Medulla oblongata (tissue), 1 donor: ENCODE data around the gene FNBP1.
"Not testable (repeated sequence)": the region's sequence is repeated elsewhere in the genome, so short reads cannot be mapped to it uniquely, and the experiment has no call there.

ENCODE experiments used
- DNase-seq: peaks from one replicate; pipeline ENCODE4 v3.0.0-alpha.2; 2015; ENCODE audit errors: extremely low spot score

Gene FNBP1

DNA sequence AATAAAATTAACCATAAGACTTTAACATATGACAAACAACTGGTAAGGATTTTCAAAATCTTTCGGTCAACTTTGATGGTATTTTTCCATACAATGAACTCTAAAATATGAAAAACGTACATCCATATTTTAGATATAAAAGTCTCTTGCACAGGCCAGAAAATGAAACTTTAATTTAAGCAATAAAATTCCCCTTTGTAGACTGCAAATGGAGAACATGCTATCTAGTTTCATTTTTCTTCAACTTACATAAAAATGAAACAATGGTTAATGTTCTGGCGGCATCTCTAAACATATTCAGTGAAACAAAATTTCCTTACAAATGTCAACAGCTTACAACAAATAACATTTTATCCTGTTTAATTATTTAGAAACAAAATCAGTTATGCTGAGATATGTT lies 123.7 kb downstream of the FNBP1 start:
- DNase-seq = no peak

DNA sequence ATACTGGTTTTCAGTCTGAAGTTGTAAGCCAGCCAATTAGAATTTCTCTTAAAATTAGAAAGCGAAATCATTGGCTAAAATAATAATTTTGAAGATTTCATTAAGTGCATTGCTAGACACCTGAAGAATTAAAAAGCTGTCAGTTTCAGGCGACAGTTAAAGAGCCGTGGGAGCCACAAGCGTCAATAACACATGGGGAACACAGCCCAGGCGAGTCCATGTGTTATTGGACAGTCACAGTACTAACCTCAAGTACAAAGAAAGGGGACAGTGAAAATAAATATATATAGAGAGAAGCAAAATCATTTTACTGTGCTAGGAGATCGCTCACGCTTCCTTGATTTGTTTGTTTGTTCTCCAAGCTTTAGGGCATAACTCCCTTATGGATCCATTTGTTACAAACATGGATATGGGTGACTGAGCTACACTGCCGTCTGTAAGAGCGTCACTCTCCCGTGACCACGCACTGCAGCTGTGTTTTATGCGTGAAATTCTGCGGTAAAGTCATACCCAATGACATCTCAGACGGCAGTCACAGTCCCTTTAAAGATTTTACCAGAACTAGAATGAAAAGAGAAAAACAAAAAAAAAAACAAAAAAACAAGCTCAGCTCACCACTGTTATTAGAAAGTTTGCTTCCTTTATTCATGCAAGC lies 124.6 kb downstream of the FNBP1 start:
- no peak for DNase-seq

DNA sequence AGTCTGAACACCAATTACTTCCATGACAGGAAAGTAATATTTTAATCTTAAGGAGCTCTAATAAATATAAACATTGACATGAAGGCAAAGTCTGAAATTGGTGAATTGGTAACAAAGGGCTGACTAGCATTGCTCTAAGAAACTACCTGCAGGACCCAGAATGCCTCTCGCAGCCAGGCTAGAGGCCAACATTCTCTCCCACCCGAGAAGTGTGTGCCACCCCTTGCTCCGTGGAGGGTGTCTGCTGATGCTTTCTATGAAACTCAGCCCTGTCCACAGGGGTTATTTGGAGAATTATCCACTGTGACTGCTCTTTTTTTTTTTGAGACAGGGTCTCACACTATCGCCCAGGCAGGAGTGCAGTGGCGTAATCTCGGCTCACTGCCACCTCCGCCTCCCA lies 126.3 kb downstream of the FNBP1 start:
- no peak for DNase-seq

DNA sequence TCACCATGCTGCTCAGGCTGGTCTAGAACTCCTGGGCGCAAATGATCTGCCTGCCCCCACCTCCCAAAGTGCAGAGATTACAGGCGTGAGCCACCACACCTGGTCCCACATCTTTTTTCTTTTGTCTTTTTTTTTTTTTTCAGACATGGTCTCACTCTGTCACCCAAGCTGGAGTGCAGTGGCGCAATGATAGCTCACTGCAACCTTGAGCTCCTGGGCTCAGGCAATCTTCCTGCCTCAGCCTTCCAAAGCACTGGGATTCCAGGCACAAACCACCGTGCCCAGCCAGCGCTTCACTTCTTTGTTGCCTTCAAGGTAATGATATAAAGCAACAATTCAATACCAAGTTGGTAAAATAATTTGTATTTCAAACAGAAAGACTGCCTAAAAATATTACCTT lies 128.9 kb downstream of the FNBP1 start:
- no peak for DNase-seq

DNA sequence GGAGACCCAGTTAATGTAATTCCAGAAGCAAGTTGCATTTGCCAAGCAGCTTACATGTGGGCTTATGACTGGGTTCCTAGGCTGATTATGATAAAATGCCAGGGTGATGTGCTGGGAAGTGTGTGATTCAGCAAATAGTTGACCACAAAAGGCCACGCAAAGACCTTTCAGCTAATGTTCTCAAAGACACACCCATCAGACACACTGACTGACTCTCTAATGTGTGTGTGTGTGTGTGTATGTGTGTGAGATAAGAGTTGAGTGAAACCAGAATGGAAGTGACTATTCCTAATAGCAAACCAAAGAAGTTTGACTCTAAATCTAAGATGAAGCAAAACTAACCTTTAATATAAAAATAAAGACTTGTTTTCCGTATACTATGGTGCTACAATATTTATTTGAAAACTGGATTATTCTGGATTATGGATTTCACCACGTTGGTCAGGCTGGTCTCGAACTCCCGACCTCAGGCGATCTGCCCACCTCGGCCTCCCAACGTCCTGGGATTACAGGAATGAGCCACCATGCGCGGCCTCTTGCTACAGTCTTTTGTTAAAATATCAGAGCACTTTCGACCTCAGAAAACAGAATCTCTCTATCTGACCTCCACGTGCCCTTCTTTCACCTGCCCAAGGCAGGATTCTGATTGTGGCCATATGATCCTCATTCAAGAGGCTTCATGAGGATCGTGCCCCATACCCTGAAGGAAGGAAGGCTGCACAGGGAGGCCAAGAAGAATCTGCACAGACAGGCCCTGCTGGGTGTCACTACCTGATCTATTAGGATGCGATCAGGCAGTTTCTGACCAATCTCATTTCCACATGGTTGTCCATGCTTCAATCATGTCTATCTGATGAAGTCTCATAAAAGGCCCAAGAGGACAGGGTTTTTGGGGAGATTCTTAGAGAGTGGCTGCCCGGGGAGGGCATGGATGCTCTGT lies 132.1 kb downstream of the FNBP1 start:
- DNase-seq = no peak

DNA sequence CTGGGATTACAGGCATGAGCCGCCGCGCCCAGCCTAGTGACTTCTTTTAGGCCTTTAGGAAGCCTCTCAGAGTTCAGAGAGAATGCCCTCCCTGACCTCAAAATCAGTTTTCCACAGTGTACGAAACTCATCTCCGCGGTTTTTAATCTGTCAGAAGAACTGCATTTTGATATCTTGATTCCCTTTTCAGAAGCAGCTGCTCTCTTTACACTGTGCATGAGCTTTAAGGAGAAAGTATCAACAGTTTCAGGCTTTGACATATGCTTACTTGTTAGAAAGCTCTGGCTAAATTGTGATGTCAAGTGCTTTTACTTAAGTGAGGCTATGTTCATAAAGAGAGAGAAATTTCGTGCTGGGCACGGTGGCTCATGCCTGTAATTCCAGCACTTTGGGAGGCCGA lies 133.1 kb downstream of the FNBP1 start:
- DNase-seq = no peak

DNA sequence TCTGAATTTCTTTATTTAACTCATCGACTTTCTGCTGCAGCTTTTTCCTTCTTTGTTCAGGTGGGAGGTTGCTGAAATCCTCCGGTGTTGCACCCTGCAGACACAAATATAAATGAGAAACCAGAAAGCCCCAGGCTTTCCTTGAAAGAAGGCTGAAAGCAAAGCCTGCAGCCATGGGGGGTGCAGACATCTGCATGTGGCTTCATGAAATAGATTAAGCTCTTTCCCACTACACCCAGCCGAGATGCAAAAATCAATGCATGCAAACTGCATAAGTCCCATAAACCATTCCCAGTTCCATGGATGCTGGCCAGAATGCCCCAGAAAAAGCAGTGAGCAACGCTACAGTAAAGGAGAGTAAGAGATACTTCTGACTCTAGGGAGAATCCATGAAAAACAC lies 134.1 kb downstream of the FNBP1 start:
- DNase-seq = no peak

DNA sequence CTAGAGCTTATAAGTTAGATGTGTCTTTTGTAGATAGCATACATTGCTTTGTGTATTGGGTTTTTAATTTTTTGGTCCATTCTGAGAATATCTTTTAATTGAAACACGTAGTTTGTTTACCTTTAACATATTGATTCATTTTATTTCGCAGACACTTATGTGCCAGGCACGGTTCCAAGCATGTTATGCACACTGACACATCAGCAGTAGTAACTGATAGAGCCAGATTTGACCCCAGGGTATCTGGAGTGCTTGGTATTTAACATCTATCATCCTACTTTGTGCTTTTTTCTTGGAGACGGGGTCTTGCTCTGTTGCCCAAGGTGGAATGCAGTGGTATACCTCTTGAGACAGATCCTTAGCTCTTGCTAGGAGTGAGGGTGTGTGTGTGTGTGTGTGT lies 135.8 kb downstream of the FNBP1 start:
- DNase-seq = no peak

DNA sequence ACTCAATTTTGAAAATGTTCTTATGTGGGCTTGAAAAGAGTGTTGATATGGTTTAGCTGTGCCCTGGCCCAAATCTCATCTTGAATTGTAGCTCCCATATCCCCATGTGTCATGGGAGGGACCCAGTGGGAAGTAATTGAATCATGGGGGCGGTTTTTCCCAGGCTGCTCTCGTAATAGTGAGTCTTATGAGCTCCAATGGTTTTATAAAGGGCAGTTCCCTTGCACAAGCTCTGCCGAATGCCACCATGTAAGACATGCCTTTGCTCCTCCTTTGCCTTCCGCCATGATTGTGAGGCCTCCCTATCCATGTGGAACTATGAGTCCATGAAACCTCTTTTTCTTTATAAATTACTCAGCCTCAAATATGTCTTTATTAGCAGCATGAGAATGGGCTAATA lies 136.7 kb downstream of the FNBP1 start:
- DNase-seq = no peak

DNA sequence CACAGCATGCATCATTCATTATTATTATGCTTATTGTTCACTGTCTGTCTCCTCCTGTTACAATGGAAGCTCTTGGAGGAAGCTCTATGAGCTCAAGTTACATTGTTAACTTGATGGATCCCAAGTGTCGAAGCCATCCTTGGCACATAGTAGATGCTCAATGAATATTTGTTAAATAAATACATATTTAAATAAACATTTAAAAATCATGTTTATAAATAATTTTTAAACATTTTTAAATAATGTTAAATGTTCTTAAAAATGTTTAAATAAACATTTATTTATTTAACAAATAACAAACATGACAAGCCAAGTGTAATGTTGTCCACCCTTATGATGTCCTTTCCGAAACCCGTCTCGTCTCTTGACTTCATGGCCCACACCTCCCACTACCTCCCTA lies 138.3 kb downstream of the FNBP1 start:
- no peak for DNase-seq

DNA sequence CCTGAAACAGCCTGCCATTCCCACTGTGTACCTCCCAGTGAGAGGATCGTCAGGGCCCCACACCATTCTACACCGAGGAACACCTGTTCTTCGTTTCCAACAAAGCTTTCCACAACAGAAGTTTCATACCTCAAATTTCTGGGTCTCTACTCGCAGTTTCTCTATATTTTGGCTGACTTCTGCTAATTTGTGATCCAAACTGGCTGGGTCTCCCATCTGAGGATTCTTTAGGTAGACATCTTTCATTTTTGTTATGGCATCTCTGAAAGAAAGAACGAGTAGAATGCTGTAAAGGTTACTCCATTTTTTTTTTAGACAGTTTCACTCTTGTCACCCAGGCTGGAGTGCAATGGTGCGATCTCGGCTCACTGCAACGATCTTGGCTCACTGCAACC lies 140.3 kb downstream of the FNBP1 start:
- no peak for DNase-seq

DNA sequence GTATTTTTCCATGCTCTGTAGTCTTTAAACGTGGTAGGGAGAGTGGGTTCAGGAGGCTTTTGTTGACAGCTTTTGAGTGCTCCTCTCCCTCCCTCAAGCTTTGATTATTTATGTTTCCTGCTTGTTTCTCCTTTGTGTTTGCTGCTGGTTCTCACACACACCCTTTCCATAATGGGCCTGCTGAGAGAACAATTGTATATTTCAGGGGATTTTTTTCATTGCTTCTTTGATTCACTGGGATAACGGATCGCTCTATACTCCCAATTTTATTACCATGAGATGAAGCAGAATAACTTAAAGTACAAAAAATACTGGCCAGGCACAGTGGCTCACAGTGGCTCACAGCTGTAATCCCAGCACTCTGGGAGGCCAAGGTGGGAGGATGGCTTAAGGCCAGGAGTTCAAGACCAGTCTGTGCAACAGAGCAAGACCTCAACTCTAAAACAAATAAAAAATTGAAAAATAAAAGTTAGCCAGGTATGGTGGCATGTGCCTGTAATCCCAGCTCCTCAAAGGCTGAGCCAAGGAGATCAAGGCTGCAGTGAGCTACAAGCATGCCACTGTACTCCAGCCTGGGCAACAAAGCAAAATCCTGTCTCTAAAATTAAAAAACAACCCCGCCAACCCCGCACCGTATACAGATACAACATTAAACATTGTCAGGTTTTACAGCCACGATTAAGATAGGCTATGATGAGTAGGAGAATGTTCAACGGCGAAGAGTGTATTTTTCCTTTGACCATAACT lies 140.8 kb downstream of the FNBP1 start:
- no peak for DNase-seq

DNA sequence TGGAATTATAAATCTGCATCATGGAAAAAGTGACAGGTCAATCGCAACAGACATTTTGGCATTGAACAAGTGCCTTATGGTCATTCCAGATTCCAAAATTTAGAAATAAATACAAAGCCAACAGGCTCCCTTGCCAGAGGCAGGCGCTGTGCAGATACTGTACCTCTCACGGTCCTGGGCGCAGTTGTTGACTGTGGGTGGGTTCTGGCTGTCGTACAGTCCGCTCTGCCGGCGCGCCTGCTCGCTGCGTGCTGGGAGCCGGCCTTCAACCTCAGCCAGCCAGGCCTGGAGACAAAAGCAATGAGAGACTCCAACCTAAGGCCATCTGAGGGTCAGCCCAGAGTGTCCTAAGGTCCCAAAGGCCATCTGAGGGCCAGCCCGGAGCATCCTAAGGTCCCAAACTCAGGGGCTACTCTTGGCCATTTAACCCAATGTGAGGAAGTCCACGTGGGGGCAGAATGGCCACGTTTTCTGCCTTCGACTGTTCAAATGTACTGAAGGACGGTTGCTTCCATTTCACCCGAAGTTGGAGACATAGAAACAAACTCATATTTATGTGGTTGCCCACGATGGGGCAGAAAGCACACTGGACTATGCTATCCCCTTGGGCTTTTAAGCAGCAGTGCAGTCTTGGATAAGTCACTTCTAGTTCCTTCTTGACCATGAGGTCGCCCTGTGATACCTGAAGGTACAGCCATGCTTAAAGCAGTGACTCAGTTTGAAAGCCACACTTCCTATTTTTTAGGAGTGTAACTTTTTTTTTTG lies 142.5 kb downstream of the FNBP1 start:
- DNase-seq = no peak

DNA sequence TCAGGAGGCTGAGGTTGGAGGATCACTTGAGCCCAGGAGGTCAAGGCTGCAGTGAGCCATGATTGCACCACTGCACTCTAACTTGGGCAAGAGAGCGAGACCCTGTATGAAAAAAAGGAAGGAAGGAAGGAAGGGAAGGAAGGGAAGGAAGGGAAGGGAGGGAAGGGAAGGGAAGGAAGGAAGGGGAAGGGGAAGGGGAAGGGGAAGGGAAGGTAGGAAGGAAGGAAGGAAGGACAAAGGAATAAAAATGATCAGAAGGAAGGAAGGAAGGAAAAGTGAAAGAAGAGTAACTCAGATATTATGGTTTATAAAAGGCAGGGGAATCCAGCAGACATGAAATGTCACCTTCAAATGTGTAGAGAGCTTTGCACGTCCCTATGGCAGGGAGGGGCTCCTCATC lies 143.4 kb downstream of the FNBP1 start:
- no peak for DNase-seq

DNA sequence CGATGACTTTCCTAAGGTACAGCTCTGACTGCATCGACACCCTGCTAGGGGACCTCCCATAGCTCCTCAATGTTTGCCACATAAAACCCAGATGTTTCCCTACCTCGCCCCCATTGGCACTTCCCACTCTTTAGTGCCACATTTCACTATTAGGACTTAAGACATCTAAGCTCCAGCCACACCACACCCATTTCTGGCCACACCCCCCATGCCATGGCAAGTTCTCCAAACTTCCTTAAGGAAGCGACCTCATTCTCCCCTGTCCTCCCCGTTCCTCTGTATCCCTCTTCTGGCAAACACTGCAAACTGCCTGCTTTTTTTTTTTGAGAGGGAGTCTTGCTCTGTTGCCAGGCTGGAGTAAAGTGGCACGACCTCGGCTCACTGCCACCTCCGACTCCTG lies 144.8 kb downstream of the FNBP1 start:
- DNase-seq = no peak

DNA sequence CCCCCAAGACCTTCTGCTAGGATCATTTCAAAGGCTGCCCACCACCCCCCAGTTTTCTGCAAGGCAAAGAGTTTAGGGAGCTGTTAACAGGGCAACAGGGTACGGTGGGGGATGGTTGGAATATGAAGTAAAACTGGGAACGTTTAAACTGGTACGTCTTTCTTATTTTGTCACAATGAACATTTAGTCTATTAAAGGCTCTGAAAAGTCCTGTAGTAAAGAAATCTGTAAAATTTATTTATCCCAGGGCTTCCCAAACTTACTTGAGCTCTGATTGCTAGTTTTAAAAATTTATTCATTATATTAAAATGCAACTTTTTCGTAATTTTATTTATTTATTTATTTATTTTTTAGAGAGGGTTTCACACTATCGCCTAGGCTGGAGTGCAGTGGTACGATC lies 145.7 kb downstream of the FNBP1 start:
- DNase-seq = no peak

DNA sequence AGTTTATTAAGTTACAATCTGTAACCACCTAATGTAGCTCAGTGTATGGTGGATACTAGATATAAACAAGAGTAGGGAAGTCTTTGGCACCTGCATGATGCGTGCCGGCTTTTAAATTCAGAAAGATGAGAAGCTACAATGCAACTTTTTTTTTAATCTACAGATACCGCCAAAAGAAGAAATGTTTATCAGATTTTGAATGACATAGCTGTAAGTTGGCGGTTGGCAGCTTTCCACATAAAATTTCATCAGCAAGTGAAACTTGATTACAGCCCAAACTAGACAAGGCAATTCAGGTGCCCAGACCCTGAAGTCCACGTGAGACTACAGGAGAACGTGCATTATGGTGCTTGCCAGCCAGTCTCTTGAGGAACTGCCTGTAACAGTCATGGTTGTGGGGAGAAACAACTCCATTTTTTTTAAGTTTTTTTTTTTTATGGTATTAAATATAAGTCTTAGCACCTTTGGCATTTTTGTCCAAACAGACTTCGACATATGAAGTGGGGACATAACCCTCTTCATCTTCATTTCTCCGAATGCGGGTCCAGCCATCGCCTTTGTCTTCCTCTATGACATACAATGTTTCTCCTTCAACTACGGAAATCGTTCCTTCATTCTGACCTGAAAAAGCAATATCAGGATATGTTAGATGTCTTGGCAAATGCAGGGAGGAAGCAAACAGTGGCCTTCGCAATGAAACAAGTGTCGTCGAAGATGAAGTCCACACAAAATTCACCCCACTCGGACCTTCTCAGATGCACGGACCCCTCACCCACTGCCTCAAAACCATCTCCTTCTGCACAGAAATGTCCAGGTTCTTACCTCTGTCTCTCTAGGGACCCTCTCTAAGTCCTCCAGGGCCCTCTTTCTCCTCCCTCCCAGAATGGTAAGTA lies 147.4 kb downstream of the FNBP1 start:
- DNase-seq = no peak

DNA sequence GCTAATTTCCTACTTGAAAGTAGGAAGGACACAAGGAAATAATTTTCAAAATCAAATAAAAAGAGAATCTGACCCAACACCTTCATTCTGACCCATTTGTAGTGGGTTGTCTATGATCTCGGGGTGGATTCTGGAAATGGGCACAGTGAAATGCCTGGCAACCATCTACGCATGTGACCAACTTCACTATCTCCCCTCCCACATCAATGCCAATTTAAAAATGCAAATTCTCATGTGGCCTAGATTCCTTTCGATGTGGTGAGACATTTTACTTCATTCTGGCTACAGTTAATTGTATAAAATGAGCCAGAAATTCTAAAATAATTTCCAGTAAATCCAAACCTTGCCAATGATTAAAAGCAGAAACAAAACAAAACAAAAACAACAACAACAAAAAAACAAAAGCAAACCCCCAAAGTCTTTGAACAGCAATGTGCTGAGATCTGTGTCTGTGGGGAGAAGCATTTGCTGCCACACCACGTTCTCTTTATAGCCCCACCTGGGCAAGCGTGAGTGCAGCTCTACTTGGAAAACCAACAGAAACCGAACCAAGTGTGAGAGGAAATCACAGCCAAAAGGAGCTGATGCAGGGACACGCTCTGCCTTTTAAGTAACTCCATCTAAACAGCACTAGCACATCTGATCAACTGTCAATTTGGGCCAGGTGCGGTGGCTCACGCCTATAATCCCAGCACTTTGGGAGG lies 148.7 kb downstream of the FNBP1 start:
- DNase-seq = no peak

DNA sequence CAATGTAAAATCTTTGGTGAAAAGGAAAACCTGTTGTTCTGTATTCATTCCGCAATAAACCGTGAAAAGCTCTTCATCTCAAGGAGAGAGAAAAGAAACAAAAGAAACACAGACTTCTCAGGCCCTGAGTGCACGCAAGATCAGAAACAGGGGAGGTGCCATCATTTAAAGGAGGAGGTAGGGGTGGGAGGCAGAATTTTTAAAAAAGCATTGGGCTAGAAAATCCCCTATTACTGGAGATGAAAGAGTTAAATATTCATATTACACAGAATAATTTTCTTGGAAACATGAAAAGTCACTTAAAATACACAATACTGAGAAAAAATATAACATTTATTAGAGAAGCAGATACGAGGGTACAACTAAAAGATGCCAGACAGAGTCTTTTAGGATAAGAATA lies 151.4 kb downstream of the FNBP1 start:
- DNase-seq = no peak

DNA sequence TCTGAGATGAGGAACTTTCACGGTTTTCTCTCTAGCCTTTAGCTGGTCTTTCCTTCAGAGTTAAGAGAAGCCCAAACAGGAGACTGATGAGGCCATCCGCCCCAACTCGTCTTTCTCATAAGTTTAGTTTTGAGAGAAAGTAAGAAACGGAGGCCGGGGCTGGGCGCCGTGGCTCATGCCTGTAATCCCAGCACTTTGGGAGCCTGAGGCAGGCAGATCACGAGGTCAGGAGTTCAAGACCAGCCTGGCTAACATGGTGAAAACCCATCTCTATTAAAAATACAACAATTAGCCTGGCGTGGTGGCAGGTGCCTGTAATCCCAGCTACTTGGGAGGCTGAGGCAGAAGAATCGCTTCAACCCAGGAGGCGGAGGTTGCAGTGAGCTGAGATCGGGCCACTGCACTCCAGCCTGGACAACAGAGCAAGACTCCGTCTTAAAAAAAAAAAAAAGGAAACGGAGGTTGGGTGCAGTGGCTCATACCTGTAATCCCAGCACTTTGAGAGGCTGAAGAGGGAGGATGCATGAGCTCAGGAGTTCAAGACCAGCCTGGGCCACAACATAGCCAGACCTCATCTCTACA lies 152.2 kb downstream of the FNBP1 start:
- DNase-seq = not testable (repeated sequence)
